Epithelial cell of proximal tubule (primary cell): ENCODE results near the gene REG1A. TPM values are rescaled to one million over a fixed set of nuclear protein-coding genes. Genes with fewer than 3 reads are reported as not detected.

Source experiments
- DNase-seq: peaks from one replicate; pipeline ENCODE4 v3.0.0-alpha.2; 2011; ENCODE audit warnings: low read depth
- H3K4me3 ChIP-seq: 2 replicates; pipeline ENCODE4 v1.5.1; 2011; ENCODE audit warnings: low read depth, mild to moderate bottlenecking, low read length
- CTCF ChIP-seq: conservative IDR thresholded peaks from 2 replicates; pipeline ENCODE4 v1.5.1; 2012; ENCODE audit warnings: low read depth, mild to moderate bottlenecking, low read length
- total RNA-seq: library from RNA; depleted of rRNA; stranded (reverse); fragments of >200 nt; gene quantifications from 2 replicates; pipeline ENCODE4 v1.2.3, GENCODE V29; 2015

Gene REG1A
- total RNA-seq, 1 donor from 2014 or later, result not detected

DNA sequence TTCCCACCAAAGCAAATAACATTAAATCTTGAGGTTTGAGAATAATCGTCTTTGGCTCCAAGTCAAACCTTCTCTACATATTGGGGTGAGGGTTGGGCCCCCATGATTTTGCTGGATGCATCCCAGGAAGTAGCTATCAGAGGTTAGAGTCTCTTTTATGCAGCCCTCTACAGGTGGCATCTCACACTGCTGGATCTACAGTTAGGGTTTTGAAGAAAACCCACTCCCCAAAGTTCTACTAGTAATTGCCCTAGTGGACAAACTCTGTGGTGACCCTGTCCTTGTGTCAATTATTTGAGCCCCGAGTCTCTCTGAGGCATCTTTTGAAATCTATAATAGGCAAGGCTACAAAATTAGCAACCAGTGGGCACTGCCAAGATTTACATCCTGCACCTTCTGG is 15.0 kb upstream of the REG1A start:
- H3K4me3 ChIP-seq, result no peak overlapping the region
- no peak for DNase-seq
- TF ChIP-seq CTCF, result no peak

DNA sequence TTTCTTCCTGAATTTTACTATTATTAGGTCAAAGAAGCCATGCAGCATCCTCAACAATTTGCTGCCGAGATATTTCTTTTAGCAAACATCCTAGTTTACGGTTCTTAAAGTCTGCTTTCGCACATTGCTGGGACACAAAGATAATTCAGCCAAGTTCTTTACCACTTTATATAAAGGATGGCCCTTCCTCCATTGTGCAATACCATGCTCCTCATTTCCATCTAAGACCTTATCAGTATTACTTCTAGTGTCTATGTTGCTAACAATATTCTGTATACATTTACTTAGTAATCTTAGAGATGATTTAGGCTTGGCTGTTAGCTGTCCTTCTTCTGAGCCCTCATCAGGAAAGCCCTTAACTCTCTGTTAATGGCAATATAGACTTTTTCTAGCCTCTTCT is 8.0 kb upstream of the REG1A start:
- DNase-seq, result no peak
- TF ChIP-seq CTCF, result no peak
- H3K4me3 ChIP-seq, result no peak overlapping the region

DNA sequence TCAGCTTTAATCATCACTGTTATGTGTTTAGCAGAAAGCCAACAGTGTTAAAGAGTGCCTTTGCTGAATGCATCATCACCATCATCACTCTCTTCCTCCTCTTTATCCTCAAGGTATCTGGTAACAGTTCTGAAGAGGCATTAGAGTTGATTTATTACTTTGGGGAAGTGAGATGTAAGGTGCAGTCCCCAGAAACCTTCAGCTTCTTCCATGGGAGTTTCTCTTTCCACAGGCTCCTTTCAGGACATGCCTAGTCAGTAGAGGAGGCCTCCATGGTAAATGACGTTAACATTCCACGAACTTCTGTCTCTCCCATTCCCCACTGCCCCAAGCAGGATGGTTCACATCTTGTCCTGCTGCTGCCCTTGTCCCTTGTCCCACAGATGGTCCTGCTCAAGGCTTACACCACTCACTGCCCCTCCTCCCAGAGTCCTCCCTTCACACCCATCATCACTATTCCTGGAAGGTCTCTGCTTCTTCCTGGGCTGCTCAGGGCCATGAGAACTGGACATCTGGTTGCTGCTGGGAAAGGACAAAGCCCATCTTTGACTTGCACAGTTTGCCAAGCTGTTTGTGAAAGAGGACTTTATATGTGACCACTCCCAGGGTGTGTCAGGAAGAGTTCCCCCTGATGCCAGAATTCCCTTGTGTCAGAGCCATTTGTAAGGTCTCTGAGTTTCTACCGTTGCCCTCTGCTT is 5.3 kb upstream of the REG1A start:
- no peak for TF ChIP-seq CTCF
- no peak overlapping the region for H3K4me3 ChIP-seq
- no peak for DNase-seq

- H3K4me3 ChIP-seq, result no peak overlapping the region
- TF ChIP-seq CTCF, result no peak
- DNase-seq, result no peak
These were observed 3.0 kb upstream of the REG1A start for GRCh38 chr2:79116997-79117928.

DNA sequence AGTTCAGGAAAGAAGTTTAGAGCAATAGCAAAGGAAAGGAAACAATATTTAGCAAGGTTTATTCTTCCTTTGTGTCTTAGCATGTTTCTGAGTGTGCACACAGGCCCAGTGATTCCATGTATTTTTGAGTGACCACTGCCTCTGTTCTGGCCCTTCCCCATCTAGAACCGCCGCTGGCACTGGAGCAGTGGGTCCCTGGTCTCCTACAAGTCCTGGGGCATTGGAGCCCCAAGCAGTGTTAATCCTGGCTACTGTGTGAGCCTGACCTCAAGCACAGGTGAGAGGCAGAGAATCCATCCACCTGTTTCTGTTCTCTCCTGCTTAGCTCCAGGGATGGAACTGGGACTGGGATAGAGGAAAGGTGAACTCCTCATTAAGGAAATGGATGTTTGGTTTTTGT is 2.4 kb downstream of the REG1A start:
- no peak overlapping the region for H3K4me3 ChIP-seq
- TF ChIP-seq CTCF, result no peak
- DNase-seq, result no peak

GRCh38 chr2:79124907-79125720 is 4.8 kb downstream of the REG1A start:
- DNase-seq, result no peak
- no peak for TF ChIP-seq CTCF
- no peak overlapping the region for H3K4me3 ChIP-seq
